HEK293 (cell line): Measurements from ENCODE around the gene NR1I2.

ENCODE experiments used
- CTCF ChIA-PET: fragments of 350-600 bp; formaldehyde crosslinking; extraction: SDS; loops from one replicate; lab custom pipeline; 2021; ENCODE audit warnings: antibody characterized with exemption; lab: Yijun Ruan, JAX
- POLR2A ChIA-PET: fragments of 300-600 bp; formaldehyde crosslinking; extraction: SDS; loops from one replicate; lab custom pipeline; 2020; ENCODE audit warnings: antibody characterized with exemption, inconsistent platforms; lab: Yijun Ruan, JAX
- H3K27ac ChIP-seq: fragments of 200-500 bp; sonication (Bioruptor generic); 2 replicates; pipeline ENCODE4 v1.5.1; 2014; ENCODE audit warnings: low read depth, low read length, control low read depth, inconsistent platforms; ENCODE audit errors: extremely low read depth
- H3K36me3 ChIP-seq, 2 experiments: fragments of 200-500 bp in 1 of 2; sonication (Bioruptor generic) in 1 of 2; 1 replicate in 1 of 2; 2 replicates in 1 of 2; pipeline ENCODE4 v1.5.1; 2014 to 2017; ENCODE audit warnings: inconsistent platforms in 2 of 2, low read length in 2 of 2; ENCODE audit not compliant: control insufficient read depth in 2 of 2, insufficient read depth in 1 of 2
- H3K4me1 ChIP-seq: fragments of 200-500 bp; sonication (Bioruptor generic); 2 replicates; pipeline ENCODE4 v1.5.1; 2014; ENCODE audit warnings: mild to moderate bottlenecking, low read length, inconsistent platforms; ENCODE audit not compliant: control insufficient read depth, insufficient read depth
- H3K4me3 ChIP-seq: 2 replicates; pipeline ENCODE4 v1.5.1; 2011; ENCODE audit warnings: low read depth, mild to moderate bottlenecking, control low read depth, low read length, moderate library complexity
- H3K9me3 ChIP-seq: fragments of 200-500 bp; sonication (Bioruptor generic); 2 replicates; pipeline ENCODE4 v1.5.1; 2014; ENCODE audit warnings: low read depth, low read length, inconsistent platforms; ENCODE audit not compliant: control insufficient read depth, insufficient read depth
- FEZF1 ChIP-seq: fragments of 450-650 bp; formaldehyde crosslinking; IDR thresholded peaks from 2 replicates; pipeline ENCODE4 v1.5.1; 2016; ENCODE audit warnings: missing biosample characterization, missing genetic modification characterization
- KLF7 ChIP-seq: fragments of 450-650 bp; formaldehyde crosslinking; IDR thresholded peaks from 2 replicates; pipeline ENCODE4 v1.5.1; 2016; ENCODE audit warnings: missing biosample characterization, missing genetic modification characterization, borderline replicate concordance
- KLF9 ChIP-seq: fragments of 450-650 bp; formaldehyde crosslinking; IDR thresholded peaks from 2 replicates; pipeline ENCODE4 v1.5.1; 2016; ENCODE audit warnings: missing biosample characterization, missing genetic modification characterization, low read depth
- MYNN ChIP-seq: fragments of 450-650 bp; formaldehyde crosslinking; IDR thresholded peaks from 2 replicates; pipeline ENCODE4 v1.5.1; 2016; ENCODE audit warnings: missing biosample characterization, missing genetic modification characterization, borderline replicate concordance
- PRDM6 ChIP-seq: fragments of 450-650 bp; formaldehyde crosslinking; IDR thresholded peaks from 2 replicates; pipeline ENCODE4 v1.5.1; 2017; ENCODE audit warnings: missing biosample characterization, missing genetic modification characterization
- REPIN1 ChIP-seq: fragments of 450-650 bp; formaldehyde crosslinking; IDR thresholded peaks from 2 replicates; pipeline ENCODE4 v1.5.1; 2017; ENCODE audit warnings: missing biosample characterization, missing genetic modification characterization, low read depth
- SCRT1 ChIP-seq: fragments of 450-650 bp; formaldehyde crosslinking; IDR thresholded peaks from 2 replicates; pipeline ENCODE4 v1.5.1; 2016; ENCODE audit warnings: missing biosample characterization, missing genetic modification characterization, borderline replicate concordance
- ZNF155 ChIP-seq: fragments of 450-650 bp; formaldehyde crosslinking; IDR thresholded peaks from 2 replicates; pipeline ENCODE4 v1.5.1; 2016; ENCODE audit warnings: missing biosample characterization, missing genetic modification characterization
- ZNF157 ChIP-seq: fragments of 450-650 bp; formaldehyde crosslinking; IDR thresholded peaks from 2 replicates; pipeline ENCODE4 v1.5.1; 2016; ENCODE audit warnings: missing biosample characterization, missing genetic modification characterization
- ZNF16 ChIP-seq: fragments of 450-650 bp; formaldehyde crosslinking; IDR thresholded peaks from 2 replicates; pipeline ENCODE4 v1.5.1; 2016; ENCODE audit warnings: low read depth, missing biosample characterization, missing genetic modification characterization
- ZNF184 ChIP-seq: fragments of 450-650 bp; IDR thresholded peaks from 2 replicates; pipeline ENCODE4 v1.5.1; 2018; ENCODE audit warnings: missing biosample characterization, mild to moderate bottlenecking, missing genetic modification characterization
- ZNF335 ChIP-seq: fragments of 450-650 bp; formaldehyde crosslinking; conservative IDR thresholded peaks from 2 replicates; pipeline ENCODE4 v1.5.1; 2016; ENCODE audit warnings: missing biosample characterization, missing genetic modification characterization
- ZNF354C ChIP-seq: fragments of 450-650 bp; formaldehyde crosslinking; IDR thresholded peaks from 2 replicates; pipeline ENCODE4 v1.5.1; 2016; ENCODE audit warnings: missing biosample characterization, missing genetic modification characterization, low read depth, borderline replicate concordance
- ZNF473 ChIP-seq: fragments of 450-650 bp; formaldehyde crosslinking; IDR thresholded peaks from 2 replicates; pipeline ENCODE4 v1.5.1; 2017; ENCODE audit warnings: missing biosample characterization, missing genetic modification characterization
- ZNF544 ChIP-seq: fragments of 450-650 bp; formaldehyde crosslinking; IDR thresholded peaks from 2 replicates; pipeline ENCODE4 v1.5.0; 2017; ENCODE audit warnings: missing biosample characterization, missing genetic modification characterization
- ZNF621 ChIP-seq: fragments of 450-650 bp; formaldehyde crosslinking; IDR thresholded peaks from 2 replicates; pipeline ENCODE4 v1.5.1; 2017; ENCODE audit warnings: missing biosample characterization, missing genetic modification characterization
- ZNF747 ChIP-seq: fragments of 450-650 bp; formaldehyde crosslinking; IDR thresholded peaks from 2 replicates; pipeline ENCODE4 v1.5.1; 2016; ENCODE audit warnings: missing biosample characterization, missing genetic modification characterization
- ZNF768 ChIP-seq: fragments of 450-650 bp; formaldehyde crosslinking; IDR thresholded peaks from 2 replicates; pipeline ENCODE4 v1.5.1; 2018; ENCODE audit warnings: missing biosample characterization, mild to moderate bottlenecking, missing genetic modification characterization
- ZNF792 ChIP-seq: fragments of 450-650 bp; formaldehyde crosslinking; IDR thresholded peaks from 2 replicates; pipeline ENCODE4 v1.5.1; 2016; ENCODE audit warnings: missing biosample characterization, missing genetic modification characterization
- ZNF843 ChIP-seq: fragments of 450-650 bp; formaldehyde crosslinking; IDR thresholded peaks from 2 replicates; pipeline ENCODE4 v1.5.1; 2016; ENCODE audit warnings: missing biosample characterization, missing genetic modification characterization
- ZXDB ChIP-seq: fragments of 450-650 bp; formaldehyde crosslinking; IDR thresholded peaks from 2 replicates; pipeline ENCODE4 v1.5.1; 2016; ENCODE audit warnings: missing biosample characterization, missing genetic modification characterization
- TF ChIP-seq, protein P1 (sequence below): fragments of 450-650 bp; formaldehyde crosslinking; IDR thresholded peaks from 2 replicates; pipeline ENCODE4 v1.5.1; 2016; ENCODE audit warnings: missing biosample characterization, missing genetic modification characterization
- TF ChIP-seq, protein P2 (sequence below): sonication (generic); formaldehyde crosslinking; IDR thresholded peaks from 2 replicates; pipeline ENCODE4 v1.8.1; 2022; ENCODE audit warnings: mild to moderate bottlenecking, moderate library complexity, missing genetic modification reagents
- TF ChIP-seq, protein P3 (sequence below): fragments of 450-650 bp; formaldehyde crosslinking; IDR thresholded peaks from 2 replicates; pipeline ENCODE4 v1.5.1; 2016; ENCODE audit warnings: missing biosample characterization, missing genetic modification characterization

Gene NR1I2

GRCh38 chr3:119835556-119835955 is 53.7 kb downstream of the NR1I2 start:
- TF ChIP-seq ZNF354C (tag by site-specific recombination) (no peak), ZNF155 (tag by site-specific recombination) (no peak), ZNF621 (tag by site-specific recombination) (no peak), ZNF544 (tag by site-specific recombination) (no peak)
- TF ChIP-seq, protein P1, sequence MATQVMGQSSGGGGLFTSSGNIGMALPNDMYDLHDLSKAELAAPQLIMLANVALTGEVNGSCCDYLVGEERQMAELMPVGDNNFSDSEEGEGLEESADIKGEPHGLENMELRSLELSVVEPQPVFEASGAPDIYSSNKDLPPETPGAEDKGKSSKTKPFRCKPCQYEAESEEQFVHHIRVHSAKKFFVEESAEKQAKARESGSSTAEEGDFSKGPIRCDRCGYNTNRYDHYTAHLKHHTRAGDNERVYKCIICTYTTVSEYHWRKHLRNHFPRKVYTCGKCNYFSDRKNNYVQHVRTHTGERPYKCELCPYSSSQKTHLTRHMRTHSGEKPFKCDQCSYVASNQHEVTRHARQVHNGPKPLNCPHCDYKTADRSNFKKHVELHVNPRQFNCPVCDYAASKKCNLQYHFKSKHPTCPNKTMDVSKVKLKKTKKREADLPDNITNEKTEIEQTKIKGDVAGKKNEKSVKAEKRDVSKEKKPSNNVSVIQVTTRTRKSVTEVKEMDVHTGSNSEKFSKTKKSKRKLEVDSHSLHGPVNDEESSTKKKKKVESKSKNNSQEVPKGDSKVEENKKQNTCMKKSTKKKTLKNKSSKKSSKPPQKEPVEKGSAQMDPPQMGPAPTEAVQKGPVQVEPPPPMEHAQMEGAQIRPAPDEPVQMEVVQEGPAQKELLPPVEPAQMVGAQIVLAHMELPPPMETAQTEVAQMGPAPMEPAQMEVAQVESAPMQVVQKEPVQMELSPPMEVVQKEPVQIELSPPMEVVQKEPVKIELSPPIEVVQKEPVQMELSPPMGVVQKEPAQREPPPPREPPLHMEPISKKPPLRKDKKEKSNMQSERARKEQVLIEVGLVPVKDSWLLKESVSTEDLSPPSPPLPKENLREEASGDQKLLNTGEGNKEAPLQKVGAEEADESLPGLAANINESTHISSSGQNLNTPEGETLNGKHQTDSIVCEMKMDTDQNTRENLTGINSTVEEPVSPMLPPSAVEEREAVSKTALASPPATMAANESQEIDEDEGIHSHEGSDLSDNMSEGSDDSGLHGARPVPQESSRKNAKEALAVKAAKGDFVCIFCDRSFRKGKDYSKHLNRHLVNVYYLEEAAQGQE (tag by site-specific recombination): no peak
- TF ChIP-seq, protein P2, sequence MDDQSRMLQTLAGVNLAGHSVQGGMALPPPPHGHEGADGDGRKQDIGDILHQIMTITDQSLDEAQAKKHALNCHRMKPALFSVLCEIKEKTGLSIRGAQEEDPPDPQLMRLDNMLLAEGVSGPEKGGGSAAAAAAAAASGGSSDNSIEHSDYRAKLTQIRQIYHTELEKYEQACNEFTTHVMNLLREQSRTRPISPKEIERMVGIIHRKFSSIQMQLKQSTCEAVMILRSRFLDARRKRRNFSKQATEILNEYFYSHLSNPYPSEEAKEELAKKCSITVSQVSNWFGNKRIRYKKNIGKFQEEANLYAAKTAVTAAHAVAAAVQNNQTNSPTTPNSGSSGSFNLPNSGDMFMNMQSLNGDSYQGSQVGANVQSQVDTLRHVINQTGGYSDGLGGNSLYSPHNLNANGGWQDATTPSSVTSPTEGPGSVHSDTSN: no peak
- H3K9me3 ChIP-seq: no peaks in the 10 kb centered on the region
- H3K36me3 ChIP-seq: peaks cover 0 to 3% of the 10 kb centered on the region in 2 experiments; a peak in 2 of 3 replicates
- CTCF ChIA-PET: no interaction called here
- no peak overlapping the region for H3K4me3 ChIP-seq
- H3K4me1 ChIP-seq: no peaks in the 10 kb centered on the region
- no peak overlapping the region for H3K27ac ChIP-seq
- POLR2A ChIA-PET: no interaction called here

DNA sequence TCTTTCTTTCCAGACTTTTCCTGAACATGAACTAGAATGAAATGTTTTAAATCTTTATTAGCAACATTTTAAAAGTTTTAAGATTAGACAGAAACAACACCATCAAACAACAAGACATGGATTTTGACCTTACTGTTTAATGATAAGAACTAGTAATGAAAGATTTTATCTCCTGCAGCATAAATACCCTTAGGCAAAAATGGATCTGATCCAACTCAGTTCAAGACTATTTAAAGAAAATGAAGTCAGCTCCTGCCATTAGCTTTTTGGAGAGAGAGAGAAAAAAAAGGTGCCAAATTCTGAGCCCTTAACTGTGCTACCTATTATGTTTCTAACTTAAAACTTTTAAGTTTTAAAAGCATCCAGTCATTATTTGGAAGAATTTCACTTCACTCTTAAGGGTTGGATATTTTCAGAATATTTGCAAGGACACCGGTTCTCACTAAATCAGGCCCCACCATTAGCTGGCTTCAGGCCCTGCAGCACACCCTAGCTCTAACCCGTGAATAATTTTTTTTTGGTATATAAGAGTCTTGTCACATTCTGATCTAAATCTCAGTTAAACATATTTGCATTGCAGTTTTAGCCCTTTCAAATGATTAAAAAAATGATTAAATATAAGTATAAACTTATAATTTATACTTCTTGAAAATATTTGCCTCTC is 60.0 kb downstream of the NR1I2 start:
- Histone ChIP-seq H3K4me3 (no peak overlapping the region), H3K36me3 (peaks cover 0 to 3% of the 10 kb centered on the region in 2 experiments; a peak in 2 of 3 replicates), H3K9me3 (no peaks in the 10 kb centered on the region), H3K4me1 (peaks cover 3% of the 10 kb centered on the region; the same call in 1 of the 2 replicates), H3K27ac (no peak overlapping the region)
- POLR2A ChIA-PET: no interaction called here
- CTCF ChIA-PET: interaction anchor here (0.7 kb wide), 1 partner anchor 304 kb away, joined by 3 read pairs; no protein-coding TSS in a partner anchor
- TF ChIP-seq PRDM6 (tag by site-specific recombination) (peak; percentile 59; the same call in 1 of the 2 replicates), ZXDB (tag by site-specific recombination) (peak; percentile 17; the same call in 1 of the 2 replicates), ZNF843 (tag by site-specific recombination) (0 out of 2 replicates have a peak, but pooled peaks have one; percentile 24), FEZF1 (tag by site-specific recombination) (0 out of 2 replicates have a peak, but pooled peaks have one; percentile 21), ZNF335 (tag by site-specific recombination) (no peak)

GRCh38 chr3:119849126-119849525 is 67.2 kb downstream of the NR1I2 start:
- no peaks in the 10 kb centered on the region for H3K36me3 ChIP-seq
- H3K4me3 ChIP-seq: no peak overlapping the region
- no peaks in the 10 kb centered on the region for H3K4me1 ChIP-seq
- H3K9me3 ChIP-seq: no peaks in the 10 kb centered on the region
- H3K27ac ChIP-seq: no peak overlapping the region
- ChIA-PET CTCF (no interaction called here), POLR2A (no interaction called here)
- TF ChIP-seq ZNF157 (tag by site-specific recombination) (no peak), ZNF768 (tag by site-specific recombination) (no peak), ZNF792 (tag by site-specific recombination) (no peak), KLF9 (tag by site-specific recombination) (no peak), ZNF16 (tag by site-specific recombination) (no peak), ZNF473 (tag by site-specific recombination) (no peak), MYNN (tag by site-specific recombination) (no peak), KLF7 (tag by site-specific recombination) (no peak), ZNF184 (tag by site-specific recombination) (no peak), ZNF747 (tag by site-specific recombination) (no peak), REPIN1 (no peak), SCRT1 (tag by site-specific recombination) (no peak)
- TF ChIP-seq, protein P3, sequence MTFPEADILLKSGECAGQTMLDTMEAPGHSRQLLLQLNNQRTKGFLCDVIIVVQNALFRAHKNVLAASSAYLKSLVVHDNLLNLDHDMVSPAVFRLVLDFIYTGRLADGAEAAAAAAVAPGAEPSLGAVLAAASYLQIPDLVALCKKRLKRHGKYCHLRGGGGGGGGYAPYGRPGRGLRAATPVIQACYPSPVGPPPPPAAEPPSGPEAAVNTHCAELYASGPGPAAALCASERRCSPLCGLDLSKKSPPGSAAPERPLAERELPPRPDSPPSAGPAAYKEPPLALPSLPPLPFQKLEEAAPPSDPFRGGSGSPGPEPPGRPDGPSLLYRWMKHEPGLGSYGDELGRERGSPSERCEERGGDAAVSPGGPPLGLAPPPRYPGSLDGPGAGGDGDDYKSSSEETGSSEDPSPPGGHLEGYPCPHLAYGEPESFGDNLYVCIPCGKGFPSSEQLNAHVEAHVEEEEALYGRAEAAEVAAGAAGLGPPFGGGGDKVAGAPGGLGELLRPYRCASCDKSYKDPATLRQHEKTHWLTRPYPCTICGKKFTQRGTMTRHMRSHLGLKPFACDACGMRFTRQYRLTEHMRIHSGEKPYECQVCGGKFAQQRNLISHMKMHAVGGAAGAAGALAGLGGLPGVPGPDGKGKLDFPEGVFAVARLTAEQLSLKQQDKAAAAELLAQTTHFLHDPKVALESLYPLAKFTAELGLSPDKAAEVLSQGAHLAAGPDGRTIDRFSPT (tag by site-specific recombination): no peak
